ENCODE data around the gene BST2. TPM values are rescaled to one million over a fixed set of nuclear protein-coding genes. Genes with fewer than 3 reads are reported as not detected.

Gene BST2
- total RNA-seq, 2 experiments from 2014 or later: 101 to 146 TPM

DNA sequence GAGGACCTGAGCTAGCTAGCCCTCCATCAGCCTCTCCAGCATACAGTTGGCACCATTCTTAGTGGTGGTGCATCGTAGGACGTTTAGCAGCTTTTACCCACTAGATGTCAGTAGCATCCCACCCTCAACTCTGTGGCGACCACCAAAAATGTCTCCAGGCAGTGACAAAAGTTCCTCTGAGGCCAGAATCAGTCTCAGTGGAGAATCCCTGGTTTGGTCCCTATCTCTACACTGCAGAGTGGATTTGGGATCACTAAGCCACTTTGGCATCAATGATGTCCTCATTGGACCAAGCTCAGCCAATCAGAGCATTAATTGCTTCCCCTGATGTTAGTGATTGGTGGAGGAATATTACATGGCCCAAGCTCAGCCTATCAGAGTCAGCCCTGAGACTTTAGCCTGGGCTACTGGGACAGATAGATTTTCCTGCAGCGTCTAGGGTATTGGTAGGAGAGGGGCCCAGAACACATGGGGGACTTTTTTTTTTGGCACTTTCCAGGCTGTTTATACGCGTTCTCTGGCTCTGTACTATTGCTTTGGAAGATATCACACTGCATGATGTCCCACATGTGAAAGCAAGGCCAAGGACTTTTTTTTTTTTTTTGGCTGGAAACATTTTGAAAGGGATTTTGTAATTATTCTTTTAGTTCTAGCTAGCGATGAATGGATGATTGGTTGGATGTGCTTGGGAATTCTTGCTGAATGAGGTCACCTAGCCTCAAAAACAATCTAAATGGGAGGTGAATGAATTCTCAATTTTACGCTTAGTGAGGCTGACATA, 36.0 kb upstream of the BST2 start:
- Histone ChIP-seq H3K4me2 (ENCODE audit: low read length) (no peak overlapping the region), H2AFZ (ENCODE audit: low read length) (no peak overlapping the region), H3K4me1 (ENCODE audit: insufficient read depth, low read length, poor library complexity, severe bottlenecking) (no peaks in the 10 kb centered on the region), H3K79me2 (ENCODE audit: insufficient read depth, low read depth, low read length) (no peaks in the 10 kb centered on the region), H3K9me2 (ENCODE audit: insufficient read depth, low read length) (no peaks in the 10 kb centered on the region), H4K20me1 (ENCODE audit: insufficient read depth, low read length) (no peaks in the 10 kb centered on the region), H3K27ac (ENCODE audit: low read depth, low read length, poor library complexity, severe bottlenecking) (no peak overlapping the region), H3K36me3 (ENCODE audit: insufficient read depth, low read length) (no peaks in the 10 kb centered on the region), H3K4me3 (ENCODE audit: low read depth, low read length, poor library complexity, severe bottlenecking) (no peak overlapping the region), H3K9me3 (ENCODE audit: low read length) (peaks cover 6% of the 10 kb centered on the region; the same call in 1 of the 2 replicates)
- ChIA-PET POLR2A (interaction anchor here (0.6 kb wide), 2 partner anchors 86 to 362 kb away, joined by 3 to 4 read pairs; no protein-coding TSS in a partner anchor), CTCF (ENCODE audit: unreplicated experiment) (interaction anchor here (0.6 kb wide), 1 partner anchor 109 kb away, joined by 3 read pairs; no protein-coding TSS in a partner anchor)
- intact Hi-C loops (cut with micrococcal nuclease; ENCODE audit: unreplicated experiment): no loop called here
- peak; percentile 59 for DNase-seq (ENCODE audit: low spot score)
- TF ChIP-seq, protein P1, sequence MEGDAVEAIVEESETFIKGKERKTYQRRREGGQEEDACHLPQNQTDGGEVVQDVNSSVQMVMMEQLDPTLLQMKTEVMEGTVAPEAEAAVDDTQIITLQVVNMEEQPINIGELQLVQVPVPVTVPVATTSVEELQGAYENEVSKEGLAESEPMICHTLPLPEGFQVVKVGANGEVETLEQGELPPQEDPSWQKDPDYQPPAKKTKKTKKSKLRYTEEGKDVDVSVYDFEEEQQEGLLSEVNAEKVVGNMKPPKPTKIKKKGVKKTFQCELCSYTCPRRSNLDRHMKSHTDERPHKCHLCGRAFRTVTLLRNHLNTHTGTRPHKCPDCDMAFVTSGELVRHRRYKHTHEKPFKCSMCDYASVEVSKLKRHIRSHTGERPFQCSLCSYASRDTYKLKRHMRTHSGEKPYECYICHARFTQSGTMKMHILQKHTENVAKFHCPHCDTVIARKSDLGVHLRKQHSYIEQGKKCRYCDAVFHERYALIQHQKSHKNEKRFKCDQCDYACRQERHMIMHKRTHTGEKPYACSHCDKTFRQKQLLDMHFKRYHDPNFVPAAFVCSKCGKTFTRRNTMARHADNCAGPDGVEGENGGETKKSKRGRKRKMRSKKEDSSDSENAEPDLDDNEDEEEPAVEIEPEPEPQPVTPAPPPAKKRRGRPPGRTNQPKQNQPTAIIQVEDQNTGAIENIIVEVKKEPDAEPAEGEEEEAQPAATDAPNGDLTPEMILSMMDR (conservative IDR thresholded peaks at IDR 0.05; ENCODE audit: low read length): peak; percentile 79
- no peak for TF ChIP-seq EZH2phosphoT487 (IDR thresholded peaks at IDR 0.05; ENCODE audit: borderline replicate concordance, low read depth, low read length)
- BruUV-seq (replicated peaks): no TSS peak

DNA sequence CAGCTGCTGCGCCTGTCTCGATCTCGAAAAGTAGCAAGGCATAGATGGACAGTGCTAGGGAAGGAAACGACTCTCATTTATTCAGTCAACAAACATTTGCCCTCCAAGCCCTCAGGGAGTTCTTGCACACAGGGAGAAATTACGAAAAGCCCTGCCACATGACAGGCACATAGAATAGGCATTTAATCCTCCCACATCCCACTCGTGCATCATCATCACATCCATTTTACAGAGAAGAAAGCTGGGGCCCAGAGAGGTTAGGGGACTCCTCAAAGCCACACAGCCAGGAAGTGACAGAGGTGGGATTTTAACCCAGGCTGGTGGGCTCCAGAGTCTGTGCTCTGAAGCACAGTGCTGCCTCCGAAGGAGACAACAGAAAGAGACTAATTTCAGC, 31.4 kb upstream of the BST2 start:
- no TSS peak for BruUV-seq (replicated peaks)
- H2AFZ ChIP-seq (ENCODE audit: low read length): no peak overlapping the region
- POLR2A ChIA-PET: no interaction called here
- no peaks in the 10 kb centered on the region for H4K20me1 ChIP-seq (ENCODE audit: insufficient read depth, low read length)
- no peak overlapping the region for H3K27ac ChIP-seq (ENCODE audit: low read depth, low read length, poor library complexity, severe bottlenecking)
- H3K4me3 ChIP-seq (ENCODE audit: low read depth, low read length, poor library complexity, severe bottlenecking): no peak overlapping the region
- peaks cover 6% of the 10 kb centered on the region; the same call in 1 of the 2 replicates for H3K9me3 ChIP-seq (ENCODE audit: low read length)
- CTCF ChIA-PET (ENCODE audit: unreplicated experiment): no interaction called here
- H3K4me2 ChIP-seq (ENCODE audit: low read length): no peak overlapping the region
- intact Hi-C loops (cut with micrococcal nuclease; ENCODE audit: unreplicated experiment): no loop called here
- H3K79me2 ChIP-seq (ENCODE audit: insufficient read depth, low read depth, low read length): no peaks in the 10 kb centered on the region
- H3K4me1 ChIP-seq (ENCODE audit: insufficient read depth, low read length, poor library complexity, severe bottlenecking): no peaks in the 10 kb centered on the region
- H3K36me3 ChIP-seq (ENCODE audit: insufficient read depth, low read length): no peaks in the 10 kb centered on the region
- no peak for DNase-seq (ENCODE audit: low spot score)
- H3K9me2 ChIP-seq (ENCODE audit: insufficient read depth, low read length): no peaks in the 10 kb centered on the region
- TF ChIP-seq, protein P1 (conservative IDR thresholded peaks at IDR 0.05; ENCODE audit: low read length): no peak
- no peak for TF ChIP-seq EZH2phosphoT487 (IDR thresholded peaks at IDR 0.05; ENCODE audit: borderline replicate concordance, low read depth, low read length)
